ENCODE measurements around the gene HOXC5.

Gene HOXC5

GRCh38 chr12:54017878-54018467 lies 14.9 kb upstream of the HOXC5 start:
- in situ Hi-C loops (cut with MboI; ENCODE audit: low sequenced_read_pairs): loop anchor here (25.0 kb wide), 1 partner anchor 194 kb away; no protein-coding TSS in a partner anchor

GRCh38 chr12:54018468-54018984 lies 14.3 kb upstream of the HOXC5 start:
- in situ Hi-C loops (cut with MboI; ENCODE audit: low sequenced_read_pairs): loop anchor here (25.0 kb wide), 1 partner anchor 194 kb away; no protein-coding TSS in a partner anchor

GRCh38 chr12:54019091-54019811 lies 13.6 kb upstream of the HOXC5 start:
- in situ Hi-C loops (cut with MboI; ENCODE audit: low sequenced_read_pairs): loop anchor here (25.0 kb wide), 1 partner anchor 193 kb away; no protein-coding TSS in a partner anchor

GRCh38 chr12:54019924-54020590 lies 12.8 kb upstream of the HOXC5 start:
- in situ Hi-C loops (cut with MboI; ENCODE audit: low sequenced_read_pairs): loop anchor here (25.0 kb wide), 1 partner anchor 192 kb away; no protein-coding TSS in a partner anchor

GRCh38 chr12:54020591-54021405 lies 12.1 kb upstream of the HOXC5 start:
- in situ Hi-C loops (cut with MboI; ENCODE audit: low sequenced_read_pairs): loop anchor here (25.0 kb wide), 1 partner anchor 192 kb away; no protein-coding TSS in a partner anchor

- in situ Hi-C loops (cut with MboI; ENCODE audit: low sequenced_read_pairs): loop anchor here (25.0 kb wide), 1 partner anchor 191 kb away; no protein-coding TSS in a partner anchor
Measured at GRCh38 chr12:54021432-54022013, 11.3 kb upstream of the HOXC5 start.

GRCh38 chr12:54022960-54023884 lies 9.6 kb upstream of the HOXC5 start:
- in situ Hi-C loops (cut with MboI; ENCODE audit: low sequenced_read_pairs): loop anchor here (25.0 kb wide), 1 partner anchor 189 kb away; no protein-coding TSS in a partner anchor

GRCh38 chr12:54024127-54024526 lies 8.7 kb upstream of the HOXC5 start:
- in situ Hi-C loops (cut with MboI; ENCODE audit: low sequenced_read_pairs): loop anchor here (25.0 kb wide), 1 partner anchor 188 kb away; no protein-coding TSS in a partner anchor

GRCh38 chr12:54024581-54025305 lies 8.1 kb upstream of the HOXC5 start:
- in situ Hi-C loops (cut with MboI; ENCODE audit: low sequenced_read_pairs): loop anchor here (25.0 kb wide), 1 partner anchor 188 kb away; no protein-coding TSS in a partner anchor

GRCh38 chr12:54025499-54026405 lies 7.1 kb upstream of the HOXC5 start:
- in situ Hi-C loops (cut with MboI; ENCODE audit: low sequenced_read_pairs): no loop called here

GRCh38 chr12:54026640-54027441 lies 6.0 kb upstream of the HOXC5 start:
- in situ Hi-C loops (cut with MboI; ENCODE audit: low sequenced_read_pairs): no loop called here

- in situ Hi-C loops (cut with MboI; ENCODE audit: low sequenced_read_pairs): no loop called here
Measured at GRCh38 chr12:54027442-54027786, 5.4 kb upstream of the HOXC5 start.

GRCh38 chr12:54028314-54029201 lies 4.3 kb upstream of the HOXC5 start, which contains the start of gene HOXC6:
Gene HOXC6 (plus strand): TSS chr12:54028440. CDS start chr12:54028522, 82 bp downstream.
- in situ Hi-C loops (cut with MboI; ENCODE audit: low sequenced_read_pairs): no loop called here

GRCh38 chr12:54029529-54030441 lies 3.1 kb upstream of the HOXC5 start:
- in situ Hi-C loops (cut with MboI; ENCODE audit: low sequenced_read_pairs): no loop called here

Measured in hTERT RPE-1 (cell line).